Islet precursor cell (in vitro differentiated cells): ENCODE results near the gene COL2A1.
A peak's percentile ranks its signal among the peaks of the same experiment; 100 is the strongest.

Experiments
- DNase-seq: peaks from one replicate; pipeline ENCODE4 v3.0.0-alpha.2; 2018

COL2A1 gene

DNA sequence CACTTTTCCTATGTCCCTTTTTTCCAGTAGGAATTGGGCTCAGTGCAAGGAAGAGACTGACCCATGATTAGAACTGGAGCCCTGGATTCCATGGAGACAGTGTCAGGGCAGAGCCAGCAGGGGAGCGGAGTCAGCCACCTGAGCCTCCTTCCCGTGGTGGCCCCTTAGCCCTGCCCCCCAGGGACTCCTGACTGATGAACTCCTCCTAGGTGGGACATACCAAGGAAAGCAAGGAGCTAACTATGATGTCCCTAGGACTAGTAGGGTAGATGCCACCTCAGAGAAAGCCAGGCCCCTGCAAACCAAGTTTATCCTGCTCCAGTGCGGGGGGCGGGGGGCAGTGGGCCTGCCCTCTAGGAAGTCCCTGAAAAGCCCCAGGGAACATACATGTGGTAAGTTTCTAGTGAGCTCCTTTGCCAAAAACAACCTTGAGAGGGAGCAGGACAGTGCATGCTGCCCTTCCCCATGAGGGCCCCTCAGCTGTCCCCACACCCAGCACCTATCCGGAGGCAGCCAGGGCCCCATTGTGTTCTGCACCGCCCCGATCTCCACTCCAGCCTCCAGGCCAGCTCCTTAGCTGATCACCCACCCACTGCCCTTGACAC is 6.2 kb upstream of the COL2A1 start:
- DNase-seq = no peak

DNA sequence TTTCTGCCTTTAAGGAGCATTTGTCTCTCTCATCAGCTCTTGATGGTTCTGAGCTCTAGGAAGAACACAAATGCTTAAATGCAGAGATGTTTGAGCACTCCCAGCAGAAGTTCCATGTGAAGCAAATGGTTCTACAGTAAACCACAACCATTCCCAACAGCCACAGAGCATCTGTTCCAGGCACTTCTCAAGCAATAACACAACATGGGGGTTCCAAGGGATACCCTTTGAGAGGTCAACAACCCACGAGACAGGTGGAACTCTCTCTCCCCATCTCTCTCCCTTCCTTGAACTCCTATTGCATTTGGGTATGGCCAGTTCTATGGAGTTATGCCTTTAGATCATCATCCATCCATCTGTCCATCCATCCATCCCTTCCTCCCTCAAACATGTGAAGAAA is 5.2 kb upstream of the COL2A1 start:
- DNase-seq = no peak

DNA sequence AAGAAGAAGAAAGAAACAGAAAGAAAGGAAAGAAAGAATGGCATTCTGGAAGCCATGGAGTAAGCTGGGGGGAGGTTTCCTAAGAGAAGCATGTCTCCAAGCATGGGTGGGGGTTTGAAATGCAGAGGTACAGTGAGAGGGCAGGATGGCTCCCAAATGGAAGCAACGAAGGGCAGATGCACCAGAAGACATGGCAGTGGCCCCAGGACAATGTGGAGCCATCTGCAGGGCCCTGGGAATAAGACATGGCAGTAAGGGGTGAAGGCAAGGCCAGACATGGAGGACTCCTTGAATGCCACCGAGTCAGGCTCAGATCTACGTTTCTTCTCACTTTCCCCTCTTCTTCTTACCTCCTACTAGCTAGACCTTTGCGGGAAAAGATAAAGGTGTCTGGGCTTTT is 4.7 kb upstream of the COL2A1 start:
- no peak for DNase-seq

DNA sequence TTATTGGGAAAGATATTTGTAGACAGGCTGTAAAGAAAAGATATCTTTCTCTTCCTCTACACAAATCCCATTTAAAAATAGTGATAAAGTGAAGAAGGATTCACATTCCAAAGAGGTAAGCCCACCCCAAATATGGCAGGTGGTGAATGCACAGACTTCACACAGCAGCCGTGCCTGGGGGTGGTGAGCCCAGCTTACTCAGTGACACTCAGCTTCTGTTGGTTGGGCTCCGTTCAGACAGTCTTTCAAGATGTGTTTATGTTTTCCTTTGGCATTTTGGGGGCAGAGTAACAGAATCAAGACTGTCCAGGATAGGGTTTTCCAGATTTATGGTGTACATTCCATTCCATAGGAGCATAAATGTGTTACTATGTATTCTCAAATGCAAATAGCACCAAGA is 4.1 kb upstream of the COL2A1 start:
- no peak for DNase-seq

DNA sequence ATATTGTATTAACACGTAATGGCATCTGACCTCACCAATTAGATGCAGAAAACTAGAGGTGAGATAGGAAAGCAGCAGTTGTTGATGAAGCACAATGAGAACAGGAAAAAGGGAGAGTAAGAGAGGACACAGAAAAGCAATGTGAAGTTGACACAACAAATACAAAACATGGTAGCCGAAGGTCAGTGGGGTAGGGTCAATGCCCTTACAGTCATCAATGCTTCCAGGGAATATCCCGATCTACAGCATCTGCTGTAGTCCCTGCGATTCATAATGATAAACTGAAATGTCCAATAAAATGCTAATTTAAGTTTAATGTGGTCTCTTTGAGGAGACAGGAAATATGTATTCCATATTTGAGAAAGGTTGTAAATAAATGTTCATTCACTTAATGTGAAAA is 2.9 kb upstream of the COL2A1 start:
- DNase-seq = no peak

DNA sequence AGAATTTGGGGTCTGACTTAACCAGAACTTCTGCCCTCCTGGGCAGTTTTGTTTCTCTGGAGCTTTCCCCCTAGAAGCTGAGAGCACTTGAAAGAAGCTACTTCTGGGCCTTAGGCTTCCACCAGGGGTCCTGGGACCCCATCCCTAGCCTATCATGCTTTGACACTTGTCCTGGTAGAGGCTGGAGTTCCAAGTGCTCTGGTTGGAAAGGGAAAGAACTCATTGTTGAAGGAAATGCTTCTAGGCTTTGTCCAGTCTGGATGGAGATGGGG is 1.4 kb upstream of the COL2A1 start:
- no peak for DNase-seq

DNA sequence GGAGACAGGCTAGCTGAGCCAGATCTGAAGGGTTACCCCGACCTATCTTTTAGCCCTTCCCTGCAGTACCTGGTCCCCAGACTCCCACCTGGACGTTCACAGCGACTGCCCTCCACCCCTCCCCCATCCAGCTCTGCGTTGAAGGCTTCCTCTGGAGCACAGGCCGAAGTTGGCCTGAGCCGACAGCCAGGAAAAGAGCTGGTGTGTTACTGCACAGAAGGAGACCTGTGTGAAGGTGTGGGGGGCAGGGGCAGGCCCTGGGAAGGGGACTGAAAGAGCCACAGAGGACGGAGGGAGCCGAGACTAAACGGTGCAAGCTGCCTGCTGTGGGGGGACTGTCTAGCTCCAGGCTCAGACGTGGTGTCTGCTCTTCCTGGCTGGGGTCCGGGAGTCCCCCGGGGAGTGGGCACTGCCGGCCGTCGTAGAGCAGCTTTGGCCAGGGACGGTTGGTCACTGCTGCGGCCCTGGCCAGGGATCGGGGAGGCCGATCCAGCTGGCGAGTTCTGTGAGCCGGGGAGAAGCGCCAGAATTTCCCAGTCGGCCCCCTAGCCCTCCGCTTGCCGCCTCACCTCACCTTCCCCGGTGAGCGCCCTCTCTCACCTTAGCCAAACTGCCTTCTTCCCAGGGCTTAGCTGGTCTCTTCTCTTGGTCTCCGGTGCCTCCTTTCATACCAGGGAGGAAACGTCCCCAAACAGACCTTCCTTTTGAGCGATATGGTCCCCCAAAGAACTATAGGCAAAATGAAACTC is 899 bp upstream of the COL2A1 start:
- DNase-seq = no peak

DNA sequence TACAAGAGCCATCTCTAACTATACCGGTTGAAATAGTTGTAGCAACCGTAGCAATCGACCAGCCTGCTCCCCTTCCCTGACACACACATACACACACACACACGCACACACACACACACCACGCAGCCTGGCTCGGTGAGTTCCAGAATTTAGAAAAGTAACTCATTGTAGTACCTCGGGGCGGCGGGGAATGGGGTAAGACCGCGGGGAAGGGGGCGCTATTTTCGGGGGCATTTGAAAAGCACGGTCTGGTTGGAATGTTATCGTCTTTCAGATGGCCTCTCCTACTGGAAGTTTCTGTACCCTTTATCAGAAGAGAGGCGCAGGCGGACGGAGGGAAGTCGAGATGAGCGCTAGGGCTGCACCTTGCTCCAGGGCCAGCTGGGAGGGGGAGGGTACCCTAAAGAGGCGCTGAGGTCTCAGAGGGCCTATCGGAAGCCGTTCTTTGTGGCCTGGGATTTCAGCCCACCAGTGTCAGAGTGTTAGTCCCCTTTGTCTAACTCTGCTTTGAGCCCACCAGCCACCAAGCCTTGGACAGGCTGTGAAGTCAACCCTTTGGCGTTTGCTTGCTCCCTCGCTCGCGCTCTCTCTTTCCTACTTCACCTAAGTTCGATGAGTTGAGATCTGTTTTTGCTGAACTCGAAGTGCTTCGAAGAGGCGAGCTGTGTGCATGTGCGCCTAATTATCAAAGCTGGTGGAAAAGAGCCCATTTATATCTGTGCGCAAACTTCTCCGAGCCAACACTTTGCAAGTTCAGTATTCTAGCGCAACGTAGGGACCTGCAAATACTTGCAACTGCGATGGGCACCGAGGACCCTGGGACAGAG is 837 bp downstream of the COL2A1 start:
- DNase-seq = no peak

DNA sequence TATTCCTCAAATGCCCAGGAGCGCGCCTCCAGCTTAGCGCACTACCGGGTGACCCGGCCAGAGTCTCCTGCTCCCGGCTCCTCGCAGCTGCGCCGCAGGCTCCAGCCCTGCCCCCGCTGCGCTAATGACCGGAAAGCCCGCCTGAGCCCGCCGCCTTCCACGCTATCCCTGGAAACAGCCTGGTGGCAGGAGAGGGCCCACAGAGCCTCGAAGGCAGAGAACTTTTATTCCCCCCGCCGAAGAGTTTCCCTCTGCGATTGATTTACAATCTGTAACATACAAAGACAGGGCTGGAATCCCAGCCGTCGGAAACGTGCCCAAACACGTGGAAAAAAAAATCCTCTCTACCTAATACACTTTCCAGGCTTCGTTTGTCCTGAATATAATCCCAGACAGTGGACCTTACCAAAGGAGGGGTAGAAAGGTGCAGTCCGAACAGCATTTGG is 1.5 kb downstream of the COL2A1 start:
- DNase-seq = peak; percentile 91

DNA sequence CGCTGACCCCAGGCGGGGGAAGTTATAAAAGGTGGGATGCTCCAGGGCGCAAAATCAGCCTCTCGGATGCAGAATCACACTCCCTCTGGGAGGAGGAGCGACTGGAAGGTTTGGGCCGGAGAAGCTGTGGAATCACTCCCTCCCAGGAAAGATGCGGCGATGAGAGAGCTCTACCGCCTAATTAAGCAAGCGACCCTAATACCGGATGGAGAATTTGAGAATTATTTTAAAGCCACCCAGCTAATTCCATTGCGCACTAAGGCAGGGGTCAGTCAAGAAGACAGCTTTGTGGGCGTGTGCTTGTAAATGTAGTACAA is 1.9 kb downstream of the COL2A1 start:
- no peak for DNase-seq

DNA sequence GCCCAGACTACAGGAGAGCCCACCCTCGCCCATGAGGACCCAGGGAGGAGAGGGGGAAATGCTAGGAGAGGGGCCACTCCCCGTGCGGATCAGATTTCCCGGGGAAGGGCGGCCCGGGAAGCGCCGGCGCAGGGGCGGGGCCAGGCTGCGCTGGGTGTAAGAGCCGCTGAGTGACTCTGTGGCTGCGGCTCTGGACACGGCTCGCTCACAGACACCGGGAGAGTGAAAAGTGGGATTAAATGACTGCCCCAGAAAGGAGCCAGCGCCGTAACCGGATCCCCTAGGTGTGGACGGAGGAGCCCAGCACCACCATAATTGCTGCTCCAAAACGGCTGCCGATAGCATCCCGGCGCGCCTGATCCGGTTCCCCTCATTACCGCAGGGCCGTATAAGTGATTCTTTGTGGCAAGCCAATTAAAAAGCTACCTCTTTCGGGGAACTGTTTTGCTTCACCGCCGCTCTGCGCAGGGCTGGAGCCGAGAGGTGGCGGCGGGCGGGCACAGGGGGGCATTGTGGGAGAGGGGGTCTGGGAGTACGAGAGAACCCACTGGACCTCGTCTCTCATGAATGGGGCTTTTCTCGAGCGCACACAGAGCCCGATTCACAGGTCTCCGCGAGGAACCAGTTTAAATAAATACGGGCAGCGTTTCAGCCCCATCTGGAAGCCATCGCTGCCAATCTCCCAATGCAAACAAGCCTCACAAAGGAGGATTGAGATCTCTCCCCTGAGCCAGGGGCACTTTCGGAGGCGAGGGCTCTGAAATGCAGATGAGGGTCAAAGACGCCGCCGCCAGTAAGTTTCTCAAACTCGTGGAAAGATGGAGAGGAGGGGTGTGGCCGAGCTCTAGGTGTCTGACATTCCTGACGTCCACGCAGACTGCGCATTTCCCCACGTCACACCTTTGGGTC is 2.5 kb downstream of the COL2A1 start:
- peak; percentile 93 for DNase-seq

DNA sequence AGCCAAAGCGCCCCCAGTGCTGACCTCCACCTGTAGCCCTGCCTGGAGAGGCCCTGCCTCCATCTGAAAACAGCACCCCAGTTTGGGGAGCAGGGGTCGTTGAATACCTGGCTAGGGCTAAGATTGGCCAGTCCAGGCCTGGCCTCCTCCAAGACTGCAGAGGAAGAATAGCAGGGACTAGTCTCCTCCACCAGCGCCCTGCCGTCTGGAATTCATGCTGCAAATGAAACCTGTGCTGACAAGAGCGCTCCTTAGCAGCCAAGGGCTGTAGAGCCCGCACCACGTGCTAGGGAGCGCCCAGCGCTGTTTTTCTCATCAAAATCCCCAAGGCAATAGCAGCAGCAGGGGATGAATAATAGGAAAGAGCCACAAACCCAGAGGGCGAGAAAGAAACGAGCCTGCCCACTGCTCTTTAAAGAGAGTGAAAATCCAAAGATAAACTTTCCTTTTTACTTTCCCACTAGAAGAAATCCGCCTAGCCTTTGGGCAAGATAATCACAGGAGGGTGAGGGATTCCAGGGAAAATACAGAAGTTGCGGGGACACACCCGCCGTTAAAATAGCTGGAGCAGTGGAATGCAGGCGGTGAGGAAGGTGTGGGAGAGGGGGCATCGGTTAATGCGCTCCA is 3.3 kb downstream of the COL2A1 start:
- DNase-seq = peak; percentile 95

DNA sequence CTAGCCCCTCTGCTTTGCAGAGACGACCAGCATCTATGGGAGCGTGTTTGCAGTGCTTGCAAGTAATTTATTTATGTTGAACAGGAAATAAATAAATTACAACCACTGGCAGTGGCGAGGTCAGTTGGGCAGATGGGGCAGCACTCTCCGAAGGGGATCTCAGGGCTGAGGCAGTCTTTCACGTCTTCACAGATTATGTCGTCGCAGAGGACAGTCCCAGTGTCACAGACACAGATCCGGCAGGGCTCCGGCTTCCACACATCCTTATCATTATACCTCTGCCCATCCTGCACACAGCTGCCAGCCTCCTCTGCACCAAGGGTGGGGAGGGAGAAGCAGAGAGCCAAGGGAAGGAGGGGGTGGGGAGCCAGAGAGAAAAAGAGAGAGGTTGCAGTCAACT is 4.5 kb downstream of the COL2A1 start:
- DNase-seq = no peak

DNA sequence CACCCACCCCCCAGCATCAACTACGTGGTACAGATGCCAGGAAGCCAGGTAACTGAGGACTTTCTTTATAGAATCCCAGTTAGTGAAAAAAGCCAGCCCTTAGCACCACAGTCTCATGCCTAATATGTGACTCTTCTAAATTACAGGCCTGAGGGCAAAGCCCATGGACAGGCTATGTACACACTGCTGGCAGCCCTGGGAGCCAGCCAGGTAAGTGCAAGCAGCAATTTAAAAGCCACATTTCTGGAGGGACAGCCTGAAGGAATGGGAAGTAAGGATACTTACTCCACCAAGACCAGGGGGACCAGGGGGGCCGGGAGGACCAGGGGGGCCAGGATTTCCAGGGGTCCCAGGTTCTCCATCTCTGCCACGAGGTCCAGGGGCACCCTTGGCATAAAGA is 7.0 kb downstream of the COL2A1 start:
- peak; percentile 93 for DNase-seq

DNA sequence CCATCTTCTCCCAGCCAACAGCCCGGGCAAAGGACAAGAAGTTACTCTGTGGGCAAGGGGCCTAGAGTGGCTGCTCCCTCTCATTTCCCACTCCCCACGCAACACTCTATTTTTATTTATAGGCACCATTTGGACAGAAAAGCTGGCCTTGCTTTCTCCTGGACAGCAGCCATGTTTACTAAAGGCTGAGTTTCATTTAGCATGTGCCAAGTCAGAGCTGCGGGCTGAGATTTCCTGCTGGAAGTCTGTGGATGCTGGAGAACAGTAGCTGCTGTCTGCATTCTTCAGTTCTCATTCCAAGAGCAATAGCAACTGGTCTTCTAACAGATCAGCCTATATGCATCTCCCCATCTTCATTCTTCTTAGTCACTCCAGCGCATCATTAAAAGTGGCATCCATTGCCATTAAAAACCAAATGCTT is 8.3 kb downstream of the COL2A1 start:
- DNase-seq = no peak

DNA sequence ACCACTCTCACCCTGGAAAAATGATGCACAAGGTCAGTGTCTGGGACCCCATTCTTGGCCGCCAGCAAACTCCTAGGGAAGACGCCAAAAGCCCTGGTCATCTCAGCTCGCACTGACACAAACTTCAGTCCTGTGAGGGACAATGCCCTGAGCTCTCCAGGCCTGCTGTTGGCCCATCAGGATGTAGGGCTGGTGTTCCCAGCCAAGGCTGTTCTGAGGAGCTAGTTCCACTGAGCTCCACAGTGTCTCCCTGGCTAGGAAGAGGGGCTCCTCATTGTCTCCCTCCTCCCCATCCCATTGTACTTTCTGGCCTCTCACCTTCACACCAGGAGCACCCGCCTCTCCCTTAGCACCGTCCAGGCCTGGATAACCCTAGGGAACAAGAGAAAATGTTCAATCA is 10.8 kb downstream of the COL2A1 start:
- no peak for DNase-seq

DNA sequence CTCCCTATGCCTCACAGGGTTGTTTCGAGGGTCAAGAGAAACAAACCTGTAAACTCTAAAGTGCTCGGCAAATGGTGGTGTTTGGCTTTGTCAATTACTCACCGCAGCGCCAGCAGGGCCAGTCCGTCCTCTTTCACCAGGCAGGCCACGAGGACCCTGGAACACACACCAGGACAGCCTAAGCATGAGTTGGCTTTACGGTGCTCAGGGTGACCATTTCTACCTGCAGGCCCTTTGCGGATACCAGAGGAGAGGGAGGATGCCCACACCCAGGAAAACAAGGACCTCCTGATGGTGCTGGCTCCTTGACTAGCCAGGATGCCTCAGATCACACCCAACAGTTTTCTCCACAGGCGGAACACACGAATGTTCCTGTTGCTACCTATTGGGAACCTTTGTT is 11.5 kb downstream of the COL2A1 start:
- DNase-seq = no peak

DNA sequence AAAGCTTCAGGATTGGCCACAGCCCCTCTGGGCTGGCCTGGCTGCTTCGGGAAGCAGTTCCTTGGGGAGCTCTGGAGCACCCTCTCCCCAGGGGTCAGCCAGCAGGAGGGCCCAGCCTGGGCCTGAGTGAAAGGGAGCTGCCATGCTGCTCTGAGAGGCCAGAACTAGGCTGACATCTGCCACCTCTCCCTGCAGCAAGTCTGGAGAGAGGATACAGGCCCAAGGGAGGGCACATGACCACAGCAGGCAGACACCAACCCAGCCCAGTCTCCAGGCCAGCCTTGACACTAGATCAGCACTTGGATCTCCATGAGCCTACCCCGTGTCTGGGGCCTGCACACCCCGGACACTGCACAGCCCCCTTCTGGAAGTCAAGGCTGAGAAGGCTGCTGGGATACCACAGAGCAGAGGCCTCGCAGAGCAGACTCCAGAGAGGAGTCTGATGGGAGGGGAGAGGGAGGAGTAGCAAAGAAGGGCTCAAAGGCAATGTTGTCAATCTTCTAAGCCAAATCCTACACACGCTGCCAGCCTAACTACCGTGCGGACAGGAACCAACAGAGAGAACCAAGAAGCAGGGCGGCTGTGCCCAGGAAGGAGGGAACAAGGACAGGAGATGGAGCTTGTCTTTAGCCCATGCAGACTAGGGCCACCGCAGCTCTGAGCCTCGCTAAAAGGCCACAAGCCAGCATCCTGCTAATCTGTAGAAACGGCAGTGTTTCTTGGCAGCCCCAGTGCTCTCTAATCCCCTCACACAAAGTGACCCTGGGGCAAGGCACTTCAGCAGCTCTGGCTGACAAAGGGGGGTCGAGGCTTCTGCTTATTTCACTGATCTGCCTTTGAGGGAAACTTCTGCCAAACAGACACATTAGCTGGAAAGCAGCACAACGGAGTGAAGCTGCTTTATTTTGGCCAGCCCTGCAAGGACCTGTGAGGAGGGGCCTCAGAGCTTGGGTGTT is 12.9 kb downstream of the COL2A1 start:
- DNase-seq = no peak

DNA sequence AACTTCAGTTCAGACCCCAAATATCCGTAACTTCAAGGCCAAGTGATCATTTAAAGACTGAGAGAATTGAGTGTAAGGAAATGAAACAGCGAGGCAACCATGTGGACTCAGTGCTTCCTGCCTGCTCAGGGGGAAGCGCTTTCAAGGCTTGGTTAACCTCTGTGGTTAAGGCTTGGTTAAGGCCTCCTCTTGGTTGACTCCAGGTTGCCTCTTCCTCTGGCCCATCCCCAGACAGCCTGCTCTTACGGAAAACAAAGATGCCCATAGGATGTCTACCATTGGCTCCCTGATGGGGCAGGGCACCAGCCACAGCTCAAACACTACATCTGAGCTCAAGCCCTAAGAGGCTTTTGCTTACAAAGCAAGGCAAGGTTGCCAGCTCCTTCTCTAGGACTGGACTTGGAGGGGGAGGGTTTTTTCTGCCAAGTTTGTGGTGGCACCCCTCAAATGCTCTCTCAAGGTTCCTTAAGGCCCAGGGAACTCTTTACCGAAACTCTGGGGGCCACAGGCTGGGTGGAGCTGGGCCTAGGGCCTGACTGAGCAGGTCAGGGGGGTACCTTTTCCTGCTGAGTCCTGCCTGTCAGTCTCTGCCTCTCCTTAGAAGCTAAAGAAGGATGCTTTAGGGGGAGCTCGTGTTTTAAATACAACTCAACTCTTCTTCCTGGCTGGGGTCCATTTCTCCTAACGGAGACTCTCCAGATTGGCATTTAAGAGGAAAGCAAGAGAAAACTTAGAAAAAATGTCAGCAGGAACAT is 13.7 kb downstream of the COL2A1 start:
- no peak for DNase-seq

DNA sequence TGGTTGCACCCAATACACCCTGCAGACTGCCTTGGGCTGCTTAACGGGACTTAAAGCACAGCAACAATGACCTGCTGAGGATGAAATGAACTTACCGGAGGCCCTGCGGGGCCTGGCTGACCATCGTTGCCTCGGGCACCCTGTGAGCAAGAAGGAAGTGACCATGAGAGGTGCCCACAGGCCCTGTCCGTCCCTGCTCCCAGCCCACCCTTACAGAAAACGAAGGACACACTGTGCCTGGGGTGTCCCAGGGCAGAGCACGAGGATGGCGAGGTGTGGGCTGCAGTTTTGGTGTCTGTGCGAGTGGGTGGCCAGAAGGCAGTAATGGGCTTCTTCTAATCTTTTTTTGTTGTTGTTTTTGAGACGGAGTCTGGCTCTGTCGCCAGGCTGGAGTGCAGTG is 14.6 kb downstream of the COL2A1 start:
- no peak for DNase-seq

DNA sequence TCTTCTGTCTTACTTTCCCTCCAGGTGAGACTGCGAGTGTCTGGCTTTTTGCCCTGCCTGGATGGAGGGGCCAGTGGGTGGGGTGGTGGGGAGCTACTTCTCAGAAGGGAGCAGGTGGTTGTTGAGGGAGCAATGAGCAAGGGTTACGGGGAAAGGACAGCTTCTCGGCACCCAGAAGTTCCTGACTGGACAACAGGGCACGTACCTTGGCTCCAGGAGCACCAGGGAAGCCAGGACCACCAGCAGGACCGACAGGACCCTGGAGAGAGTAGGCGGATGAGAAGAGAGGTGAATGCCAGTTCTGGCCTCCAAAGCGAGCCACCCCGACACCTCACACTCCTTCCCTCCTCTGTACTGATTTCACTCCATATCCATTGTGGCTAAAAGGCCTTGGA is 15.3 kb downstream of the COL2A1 start:
- DNase-seq = no peak
